Epithelial cell of prostate (primary cell): Measurements from ENCODE around the gene ZMYND8.

ENCODE experiments used
- DNase-seq: peaks from one replicate; pipeline ENCODE4 v3.0.0-alpha.2; 2011; ENCODE audit warnings: low read depth, low spot score
- H3K27ac ChIP-seq: fragments of 450-650 bp; 2 replicates; pipeline ENCODE4 v1.5.1; 2017; ENCODE audit warnings: mild to moderate bottlenecking

The ZMYND8 gene

DNA sequence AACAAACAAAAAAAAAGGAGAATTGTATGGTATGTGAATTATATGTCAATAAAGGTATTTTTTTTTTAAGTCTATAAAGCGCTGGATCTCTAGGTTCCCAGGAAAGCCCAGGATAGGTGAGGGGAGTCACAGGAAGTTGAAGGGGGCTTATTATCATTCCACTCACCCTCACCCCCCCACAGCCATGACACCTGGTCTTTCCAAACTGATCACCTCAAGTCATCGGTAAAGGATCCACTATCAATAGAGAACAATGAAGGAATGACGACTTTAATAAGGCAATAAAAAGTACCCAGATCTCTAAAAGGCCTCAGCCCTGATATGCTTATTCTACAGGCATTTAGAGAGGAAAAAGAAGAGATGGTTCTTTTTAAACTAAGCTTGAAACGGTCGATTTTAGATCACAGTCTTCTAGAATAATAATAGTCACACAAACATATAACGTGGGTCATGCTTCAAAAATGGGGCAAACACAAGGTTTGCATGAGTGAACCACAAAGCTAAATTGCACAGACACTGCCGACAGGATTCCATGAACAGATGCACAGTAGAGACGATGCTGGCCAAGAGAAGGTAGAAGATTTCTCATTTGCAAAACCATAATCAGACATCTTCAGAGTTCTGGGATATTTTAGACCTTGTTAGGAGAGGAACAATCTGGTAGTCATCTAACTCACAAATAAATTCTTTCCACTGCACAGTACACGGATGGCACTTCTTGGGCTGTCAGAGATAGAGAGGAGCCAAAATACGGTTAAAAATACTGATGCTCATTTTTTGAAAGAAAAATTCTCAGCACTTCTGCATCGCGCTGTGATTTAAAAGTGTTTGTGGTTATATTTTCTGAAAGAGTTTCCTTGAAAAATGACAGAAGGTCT, 21.0 kb downstream of the ZMYND8 start:
- H3K27ac ChIP-seq = peak overlapping the region; percentile 94

DNA sequence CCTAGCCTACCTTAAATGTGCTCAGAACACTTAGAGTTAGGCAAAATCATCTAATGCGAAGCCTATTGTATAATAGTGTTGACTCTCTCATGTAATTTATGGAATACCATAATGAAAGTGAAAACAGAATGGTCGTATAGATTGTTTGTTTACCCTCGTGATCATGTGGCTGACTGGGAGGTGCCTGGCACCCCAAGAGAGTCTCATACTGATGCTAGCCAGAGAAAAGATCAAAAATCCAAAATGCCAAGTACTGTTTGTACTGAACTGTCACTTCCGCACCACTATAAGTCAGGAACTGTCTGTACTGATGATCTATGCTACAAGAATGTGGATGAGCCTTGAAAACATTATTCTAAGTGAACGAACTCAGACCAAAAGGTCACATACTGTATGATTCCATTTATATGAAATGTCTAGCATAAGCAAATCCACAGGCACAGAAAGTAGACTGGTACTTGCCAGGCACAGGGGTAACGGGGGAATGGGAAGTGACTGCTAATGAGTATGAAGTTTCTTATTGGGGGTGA, 22.4 kb downstream of the ZMYND8 start:
- H3K27ac ChIP-seq = peak overlapping the region; percentile 94

More for the DNA sequence above, 21.0 kb downstream of the ZMYND8 start:
- no peak for DNase-seq

DNA sequence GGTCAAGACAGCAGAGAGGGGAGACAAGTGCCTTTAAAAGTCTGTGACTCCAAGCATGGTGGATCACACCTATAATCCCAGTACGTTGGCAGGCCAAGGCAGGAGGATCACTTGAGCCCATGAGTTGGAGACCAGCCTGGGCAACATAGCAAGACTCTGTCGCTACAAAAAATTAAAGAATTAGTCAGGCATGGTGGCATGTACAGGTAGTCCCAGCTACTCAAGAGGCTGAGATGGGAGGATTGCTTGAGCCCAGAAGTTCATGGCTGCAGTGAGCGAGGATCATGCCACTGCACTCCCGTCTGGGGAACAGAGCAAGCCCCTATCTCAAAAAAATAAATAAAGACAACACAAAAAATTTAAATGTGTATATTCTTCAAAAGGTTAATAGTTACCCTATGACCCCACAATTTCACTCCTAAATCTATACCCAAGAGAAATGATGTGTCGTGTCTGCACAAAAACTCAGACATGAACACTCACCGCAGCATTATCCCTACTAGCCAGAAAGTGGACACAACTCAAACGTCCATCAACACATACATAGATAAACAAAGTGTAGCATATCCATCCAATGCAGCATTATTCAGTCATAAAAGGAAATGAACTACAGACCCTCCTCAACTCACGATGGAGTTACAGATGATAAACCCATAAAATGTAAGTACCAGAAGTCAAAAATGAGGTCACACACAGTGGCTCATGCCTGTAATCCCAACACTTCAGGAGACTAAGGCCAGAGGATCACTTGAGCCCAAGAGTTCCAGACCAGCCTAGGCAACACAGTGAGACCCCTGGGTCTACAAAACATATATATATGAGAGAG, 23.9 kb downstream of the ZMYND8 start:
- DNase-seq = no peak
- H3K27ac ChIP-seq = peak overlapping the region; percentile 94

More for the DNA sequence above, 22.4 kb downstream of the ZMYND8 start:
- DNase-seq = peak; percentile 70

DNA sequence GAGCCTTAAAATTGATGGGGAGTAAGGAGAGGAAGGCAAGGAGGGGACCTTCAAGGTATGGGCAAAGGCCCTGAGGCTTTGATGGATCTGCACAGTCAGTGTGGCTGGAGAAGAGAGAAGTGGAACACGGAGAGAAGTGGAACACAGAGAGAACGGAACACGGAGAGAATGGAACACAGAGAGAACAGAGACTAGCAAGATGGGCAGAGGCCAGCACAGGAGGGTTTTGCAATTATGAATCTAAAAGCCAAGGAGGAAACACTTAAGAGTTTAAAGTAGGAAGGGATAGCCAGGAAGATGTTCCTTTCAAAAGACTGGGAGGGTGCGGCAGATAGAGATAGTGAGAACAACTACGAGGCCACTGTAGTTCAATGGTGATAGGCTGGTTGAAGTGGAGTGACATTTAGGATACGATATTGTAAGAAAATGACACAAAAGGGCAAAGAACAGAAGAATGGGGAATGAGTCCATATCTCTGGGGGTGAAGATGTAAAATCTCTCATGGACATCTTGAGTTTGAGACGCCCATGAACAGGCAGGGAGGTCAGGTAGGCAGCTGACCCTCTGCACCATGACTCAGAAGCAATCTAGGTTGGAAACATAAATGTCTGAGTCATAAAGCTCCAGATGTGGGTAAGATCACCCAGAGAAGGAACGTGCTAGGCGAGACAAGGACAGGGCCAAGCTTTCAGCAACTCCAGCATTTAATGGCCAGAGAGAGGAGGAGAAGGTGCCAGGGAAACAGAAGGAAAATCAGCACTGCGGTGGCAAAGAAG, 25.4 kb downstream of the ZMYND8 start:
- no peak for DNase-seq
- peak overlapping the region; percentile 94 for H3K27ac ChIP-seq

DNA sequence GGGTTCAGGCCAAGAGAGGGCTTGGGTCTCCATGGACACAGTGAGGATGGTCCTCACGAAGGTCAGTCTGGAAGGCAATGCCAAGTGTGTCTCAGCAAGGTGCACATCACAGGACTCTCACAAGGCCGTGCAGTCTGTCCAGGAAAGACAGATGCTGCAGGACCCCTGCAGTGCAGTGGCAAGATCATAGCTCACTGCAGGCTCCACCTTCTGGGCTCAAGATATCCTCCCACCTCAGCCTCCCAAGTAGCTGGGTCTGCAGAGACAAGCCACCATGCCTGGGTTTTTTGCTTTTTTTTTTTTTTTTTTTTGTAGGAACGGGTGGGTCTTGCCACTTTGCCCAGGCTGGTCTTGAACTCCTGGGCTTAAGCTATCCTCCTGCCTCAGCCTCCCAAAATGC, 26.4 kb downstream of the ZMYND8 start:
- DNase-seq = no peak
- peak overlapping the region; percentile 94 for H3K27ac ChIP-seq

DNA sequence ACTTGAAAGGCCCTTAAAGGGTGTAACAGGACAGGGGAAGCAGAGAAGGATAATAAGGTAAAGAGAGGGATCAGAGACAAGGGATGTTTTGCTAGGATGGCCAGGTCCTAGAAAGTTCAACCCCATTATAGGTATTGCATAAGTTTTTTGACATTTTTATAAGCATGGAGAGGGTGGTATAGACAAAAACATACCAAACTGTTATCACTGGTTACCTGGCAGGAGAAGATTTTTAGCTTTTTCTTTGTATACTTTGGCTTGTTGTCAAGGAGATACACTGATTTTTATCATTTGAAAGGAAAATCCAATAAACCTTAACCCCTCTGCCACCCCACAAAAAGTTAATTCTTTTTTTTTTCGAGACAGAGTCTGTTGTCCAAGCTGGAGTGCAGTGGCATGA, 28.4 kb downstream of the ZMYND8 start:
- peak overlapping the region; percentile 94 for H3K27ac ChIP-seq
- DNase-seq = no peak

DNA sequence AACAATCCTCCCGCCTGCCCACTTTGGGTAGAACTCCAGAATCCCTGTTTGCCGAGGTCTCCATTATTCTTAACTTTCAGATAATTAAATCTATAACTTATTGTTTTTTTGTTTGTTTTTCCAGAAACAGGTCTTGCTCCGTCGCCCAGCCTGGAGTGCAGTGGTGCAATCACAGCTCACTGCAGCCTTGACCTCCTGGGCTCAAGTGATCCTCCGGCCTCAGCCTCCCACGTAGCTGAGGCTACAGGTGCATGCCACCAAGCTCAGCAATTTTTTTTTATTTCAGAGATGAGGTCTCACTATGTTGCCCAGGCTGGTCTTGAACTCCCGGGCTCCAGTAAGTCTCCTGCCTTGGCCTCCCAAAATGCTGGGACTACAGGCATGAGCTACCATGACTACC, 28.8 kb downstream of the ZMYND8 start:
- no peak overlapping the region for H3K27ac ChIP-seq

DNA sequence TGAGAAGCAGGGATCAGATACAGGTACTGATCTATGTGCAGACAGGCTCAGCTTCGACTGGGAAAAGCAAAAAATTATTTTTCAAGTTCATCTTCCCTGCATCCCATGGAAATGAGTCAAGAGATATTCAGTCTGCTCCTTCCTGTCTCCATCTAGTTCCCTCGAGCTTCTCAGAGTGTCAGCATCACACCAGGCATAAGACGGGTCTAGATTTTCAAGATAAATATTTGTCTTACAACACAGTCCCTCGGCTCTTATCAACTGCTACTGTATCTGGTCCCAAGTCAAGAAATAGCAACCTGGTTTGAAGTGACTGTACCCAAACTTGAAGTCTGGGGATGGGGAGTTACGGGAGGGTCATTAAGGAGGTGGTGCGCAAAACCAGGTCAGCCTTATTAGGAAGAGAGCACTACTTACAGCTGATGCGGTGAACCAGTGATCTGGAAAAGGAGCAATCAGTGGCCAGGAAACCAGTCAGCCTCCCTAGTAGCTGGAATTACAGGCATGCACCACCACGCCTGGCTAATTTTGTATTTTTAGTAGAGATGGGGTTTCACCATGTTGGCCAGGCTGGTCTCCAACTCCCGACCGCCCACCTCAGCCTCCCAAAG, 29.7 kb downstream of the ZMYND8 start:
- DNase-seq = no peak

More for the DNA sequence above, 28.8 kb downstream of the ZMYND8 start:
- DNase-seq = no peak

DNA sequence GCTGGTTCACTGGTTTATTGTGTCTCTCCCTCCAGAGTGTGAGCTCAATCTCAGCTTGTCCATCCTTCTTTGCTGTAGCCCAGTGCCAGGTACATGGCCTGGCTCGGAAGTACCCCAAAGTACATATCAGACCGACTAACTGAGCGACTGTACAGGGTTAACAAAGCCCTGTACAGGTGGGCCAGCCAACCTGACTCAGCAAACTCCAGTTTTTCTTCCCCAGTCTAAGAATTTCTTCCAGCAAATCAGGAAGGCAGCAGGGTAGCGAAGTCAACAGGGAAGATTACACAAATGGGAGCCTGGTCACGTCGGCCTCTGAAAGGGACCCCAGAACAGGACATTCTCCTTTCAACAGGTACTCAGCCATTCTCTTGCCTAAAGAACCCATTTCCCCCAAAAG, 31.3 kb downstream of the ZMYND8 start:
- H3K27ac ChIP-seq = peak overlapping the region; percentile 100
- no peak for DNase-seq

More for the DNA sequence above, 29.7 kb downstream of the ZMYND8 start:
- H3K27ac ChIP-seq = peak overlapping the region; percentile 100

DNA sequence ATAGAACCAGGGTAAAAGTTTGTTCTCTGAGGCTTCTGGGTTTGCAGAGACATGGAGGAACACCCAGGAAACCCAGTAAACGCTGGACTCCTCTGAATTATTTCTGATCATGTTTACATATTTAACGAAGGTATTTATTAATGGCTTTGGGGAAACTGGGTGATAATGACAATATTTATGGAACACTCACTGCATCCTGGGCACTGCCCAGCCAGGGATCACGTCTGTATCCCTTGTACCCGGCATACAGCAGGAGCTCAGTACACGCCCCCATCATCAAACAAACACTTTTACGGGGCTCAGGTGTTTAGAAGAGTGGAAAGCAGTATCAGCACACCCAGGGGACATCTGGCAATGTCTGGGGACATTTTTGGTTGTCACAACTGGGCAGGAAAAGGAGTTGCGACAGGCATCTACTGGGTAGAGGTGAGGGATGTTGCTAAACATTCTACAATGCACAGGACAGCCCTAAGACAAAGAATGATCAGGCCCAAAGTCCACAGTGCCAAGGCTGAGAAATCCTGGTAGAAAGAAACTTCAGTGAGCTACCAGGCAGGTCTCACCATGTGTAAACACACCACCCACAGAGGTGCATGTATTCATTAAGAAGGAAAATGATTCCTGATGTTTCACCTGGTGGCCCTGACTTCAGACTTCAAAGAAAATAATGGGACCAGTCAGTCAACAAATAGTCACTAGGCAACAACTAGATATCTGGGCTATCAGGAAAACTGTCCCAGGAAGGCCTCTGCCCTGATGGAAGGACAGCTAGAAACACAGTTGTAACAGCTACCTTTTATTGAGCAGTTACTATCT, 35.3 kb downstream of the ZMYND8 start:
- no peak for DNase-seq
- H3K27ac ChIP-seq = peak overlapping the region; percentile 100

DNA sequence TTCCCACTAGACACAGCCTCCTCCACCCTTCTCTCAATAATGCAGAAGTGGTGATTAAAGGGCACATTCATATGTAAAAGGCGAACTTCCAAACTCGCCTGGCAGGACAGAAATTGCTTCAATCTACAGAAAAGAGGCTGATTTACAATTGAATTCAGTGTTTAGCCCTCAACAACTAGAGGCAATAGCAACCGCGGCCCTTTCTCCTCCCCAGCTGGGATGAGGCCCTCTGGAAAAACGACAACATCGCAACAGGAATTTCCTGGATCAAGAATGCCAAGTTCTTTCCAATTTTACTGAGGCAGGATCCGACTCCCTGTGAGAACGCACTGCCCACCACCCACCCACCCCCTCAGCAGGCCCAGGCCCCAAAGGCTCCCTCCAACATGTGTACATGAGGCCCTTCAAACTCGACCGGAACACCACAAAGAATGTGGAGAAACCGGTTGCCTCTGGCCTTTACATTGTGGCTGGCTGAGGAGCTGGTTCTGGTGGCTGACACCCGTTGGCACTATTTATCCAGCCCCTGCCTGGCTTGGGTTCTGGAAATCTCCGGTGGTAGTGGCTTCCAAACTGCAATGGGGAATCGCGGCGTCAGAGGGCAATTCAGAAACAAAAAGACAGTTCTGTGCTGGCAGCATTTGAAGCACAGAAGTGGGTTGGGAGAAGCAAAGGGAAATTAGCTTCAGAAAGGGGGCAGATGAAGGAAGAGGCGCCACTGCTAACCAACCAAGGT, 36.8 kb downstream of the ZMYND8 start:
- H3K27ac ChIP-seq = peak overlapping the region; percentile 100
- DNase-seq = no peak

DNA sequence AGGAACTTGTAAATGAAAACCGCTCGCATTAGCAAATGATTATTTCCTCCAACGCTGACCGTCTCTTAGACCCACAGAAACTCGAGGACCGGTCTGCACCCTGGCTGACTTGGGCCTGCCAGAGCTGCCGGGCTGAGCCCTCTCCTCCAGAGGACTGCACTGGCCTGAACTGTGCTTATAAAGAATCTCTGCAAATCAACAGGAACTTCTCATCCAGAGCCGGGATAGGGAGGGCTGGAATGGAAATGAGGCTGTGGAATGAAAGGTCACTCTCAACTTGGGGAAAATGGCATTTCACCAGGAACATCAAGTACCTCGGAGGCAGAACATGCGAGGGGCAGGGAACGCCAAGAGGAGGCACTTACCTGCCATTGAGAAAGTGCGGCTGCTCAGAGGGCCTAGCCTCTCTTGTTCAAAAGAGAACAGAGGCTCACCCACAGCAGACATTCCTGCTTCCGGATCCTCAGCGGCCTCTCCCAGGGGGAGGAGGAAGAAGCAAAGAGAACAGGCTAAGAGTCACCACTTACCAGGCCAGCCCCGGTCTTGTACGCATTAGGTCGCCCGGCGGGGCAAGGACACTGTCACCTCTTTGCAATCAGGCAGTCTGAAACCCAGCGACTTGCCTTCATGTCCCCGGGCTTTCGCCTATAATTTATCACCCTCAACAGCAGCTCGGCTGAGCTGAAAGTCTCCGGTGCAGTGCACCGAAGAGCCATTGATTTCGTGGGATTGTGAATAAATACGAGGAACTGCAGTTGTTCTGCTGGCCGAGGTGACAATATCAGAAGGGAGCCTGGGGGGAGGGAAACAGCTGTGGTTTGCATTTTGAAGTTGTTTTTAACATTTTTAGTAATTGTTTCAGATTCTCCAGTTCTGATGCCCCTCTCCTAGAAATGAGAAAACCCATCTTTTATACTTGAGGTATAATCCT, 37.6 kb downstream of the ZMYND8 start:
- H3K27ac ChIP-seq = peak overlapping the region; percentile 100

DNA sequence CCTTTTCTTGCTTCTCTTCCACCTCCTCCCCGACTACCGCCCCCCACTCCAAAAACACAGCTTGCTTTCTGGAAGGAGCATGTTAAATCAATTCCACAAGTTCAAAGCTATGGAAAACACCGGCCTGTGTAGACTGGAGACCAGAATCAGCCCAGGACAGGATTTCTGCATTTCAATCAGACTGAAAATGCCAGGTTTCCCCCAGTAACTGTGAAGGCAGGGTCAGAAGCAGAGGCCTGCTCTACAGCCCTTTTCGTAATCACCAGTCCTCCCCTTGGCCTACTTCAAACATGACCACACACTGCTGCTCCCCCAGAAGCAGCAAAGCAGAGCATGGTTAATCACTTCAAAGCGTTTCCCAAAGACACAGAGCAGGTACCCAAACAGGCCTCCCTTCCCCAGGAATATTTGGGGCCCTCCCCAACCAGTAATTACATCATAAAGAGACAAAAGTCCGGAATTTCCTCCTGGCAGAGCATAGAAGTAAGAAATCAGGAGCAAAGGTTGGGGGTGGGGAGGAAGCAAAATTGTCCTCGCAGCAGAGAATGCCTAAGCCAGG, 38.4 kb downstream of the ZMYND8 start:
- DNase-seq = no peak
- H3K27ac ChIP-seq = peak overlapping the region; percentile 100

More for the DNA sequence above, 37.6 kb downstream of the ZMYND8 start:
- no peak for DNase-seq

DNA sequence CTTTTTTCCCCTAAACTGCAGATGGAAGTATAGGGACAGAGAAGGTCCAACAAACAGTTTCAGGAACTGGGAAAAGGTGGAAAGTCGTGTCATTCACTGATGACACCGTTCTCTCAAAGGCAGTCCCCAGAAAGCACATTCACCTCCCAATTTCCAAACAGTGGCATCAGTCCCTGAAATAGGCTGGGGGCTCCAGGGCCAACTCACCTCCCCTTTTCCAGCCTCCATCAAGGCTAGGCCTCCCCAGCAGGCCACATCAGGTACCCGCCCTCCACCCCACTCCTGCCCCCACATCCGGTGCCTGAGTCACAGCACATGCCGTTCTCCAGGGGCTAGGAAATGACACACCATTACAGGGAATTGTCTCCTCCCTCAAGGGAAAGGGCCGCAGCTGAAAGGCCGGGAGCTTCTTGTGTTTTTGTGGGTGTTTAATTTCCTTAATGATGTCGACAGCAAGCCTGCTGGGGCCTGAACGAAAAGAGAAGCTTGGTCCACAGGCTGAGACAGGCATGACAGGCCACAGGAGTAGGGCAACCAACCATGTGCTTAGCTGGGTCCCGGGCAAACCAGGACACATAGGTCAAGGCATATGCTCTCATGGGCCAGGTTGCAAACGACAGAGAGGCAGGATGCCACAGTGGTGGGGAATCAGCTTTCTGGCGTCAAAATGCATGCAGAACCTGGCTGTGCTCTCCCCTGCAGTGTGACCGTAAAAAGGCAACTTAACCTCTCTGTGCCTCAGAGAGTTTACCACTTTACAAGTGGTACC, 39.2 kb downstream of the ZMYND8 start:
- H3K27ac ChIP-seq = peak overlapping the region; percentile 100
- DNase-seq = peak; percentile 96

DNA sequence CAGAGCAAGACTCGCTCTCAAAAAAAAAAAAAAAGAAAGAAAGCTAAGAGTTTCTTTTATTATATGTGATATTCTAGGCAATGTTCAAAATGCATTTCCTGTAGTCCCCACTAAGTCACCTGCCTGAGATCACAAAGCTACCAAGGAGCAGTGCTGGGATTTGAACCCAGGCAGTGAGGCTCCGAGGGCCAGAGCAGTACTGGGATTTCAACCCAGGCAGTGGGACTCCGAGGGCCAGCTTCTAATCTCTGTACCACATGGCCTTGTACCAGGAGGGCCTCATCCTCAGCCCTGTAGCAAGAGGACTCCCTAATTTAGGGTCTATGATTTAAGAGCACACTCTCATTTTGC, 39.7 kb downstream of the ZMYND8 start:
- H3K27ac ChIP-seq = peak overlapping the region; percentile 100
- no peak for DNase-seq
